PFSK-1 (cell line): ENCODE measurements around the gene LRMDA.

Experiments used
- FOXP2 ChIP-seq: optimal IDR thresholded peaks from 2 replicates; pipeline ENCODE3; 2011; ENCODE audit warnings: borderline replicate concordance, control low read depth, inconsistent platforms; ENCODE audit not compliant: insufficient read depth; ENCODE audit errors: extremely low read length, extremely low read depth
- POLR2AphosphoS5 ChIP-seq: IDR thresholded peaks from 2 replicates; pipeline ENCODE4 v1.6.1; 2012; ENCODE audit warnings: low read depth, mild to moderate bottlenecking, control low read depth, low read length, moderate library complexity

DNA sequence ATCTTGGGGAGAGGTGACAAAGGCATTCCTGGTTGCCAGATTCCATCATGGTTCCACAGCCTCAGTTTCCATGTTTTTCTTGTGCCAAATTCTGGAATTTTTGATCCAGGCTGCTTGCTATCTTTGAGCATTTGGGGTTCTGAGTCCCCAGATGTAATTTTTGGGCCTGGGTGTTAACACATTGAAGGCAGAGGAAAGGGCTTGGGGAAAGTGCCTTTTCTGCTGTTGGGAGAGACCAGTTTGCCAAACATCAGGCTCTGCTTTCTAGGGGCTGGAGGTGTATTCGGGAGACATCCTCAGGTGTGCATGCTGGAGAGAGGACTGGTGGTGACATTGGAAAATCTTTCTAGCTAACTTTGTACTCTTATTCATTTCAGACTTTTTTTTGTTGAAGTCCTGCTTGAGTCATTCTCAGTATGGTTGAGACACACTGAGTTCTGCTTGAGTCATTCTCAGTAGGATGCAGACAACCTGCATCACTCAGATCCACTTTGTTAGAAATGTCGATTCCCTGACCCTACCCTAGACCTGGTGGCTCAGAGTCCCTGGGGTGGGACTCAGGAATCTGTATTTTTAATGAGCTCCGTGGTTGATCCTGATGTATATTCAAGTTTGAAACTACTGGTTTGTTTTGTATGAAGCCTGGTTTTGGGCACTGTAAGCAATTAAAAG is 101.0 kb downstream of the LRMDA start:
- TF ChIP-seq FOXP2 = no peak
- TF ChIP-seq POLR2AphosphoS5 = no peak
